ENCODE measurements around the gene POLN.
"Not testable (repeated sequence)": the region's sequence is repeated elsewhere in the genome, so short reads cannot be mapped to it uniquely, and the experiment has no call there.

Gene POLN

DNA sequence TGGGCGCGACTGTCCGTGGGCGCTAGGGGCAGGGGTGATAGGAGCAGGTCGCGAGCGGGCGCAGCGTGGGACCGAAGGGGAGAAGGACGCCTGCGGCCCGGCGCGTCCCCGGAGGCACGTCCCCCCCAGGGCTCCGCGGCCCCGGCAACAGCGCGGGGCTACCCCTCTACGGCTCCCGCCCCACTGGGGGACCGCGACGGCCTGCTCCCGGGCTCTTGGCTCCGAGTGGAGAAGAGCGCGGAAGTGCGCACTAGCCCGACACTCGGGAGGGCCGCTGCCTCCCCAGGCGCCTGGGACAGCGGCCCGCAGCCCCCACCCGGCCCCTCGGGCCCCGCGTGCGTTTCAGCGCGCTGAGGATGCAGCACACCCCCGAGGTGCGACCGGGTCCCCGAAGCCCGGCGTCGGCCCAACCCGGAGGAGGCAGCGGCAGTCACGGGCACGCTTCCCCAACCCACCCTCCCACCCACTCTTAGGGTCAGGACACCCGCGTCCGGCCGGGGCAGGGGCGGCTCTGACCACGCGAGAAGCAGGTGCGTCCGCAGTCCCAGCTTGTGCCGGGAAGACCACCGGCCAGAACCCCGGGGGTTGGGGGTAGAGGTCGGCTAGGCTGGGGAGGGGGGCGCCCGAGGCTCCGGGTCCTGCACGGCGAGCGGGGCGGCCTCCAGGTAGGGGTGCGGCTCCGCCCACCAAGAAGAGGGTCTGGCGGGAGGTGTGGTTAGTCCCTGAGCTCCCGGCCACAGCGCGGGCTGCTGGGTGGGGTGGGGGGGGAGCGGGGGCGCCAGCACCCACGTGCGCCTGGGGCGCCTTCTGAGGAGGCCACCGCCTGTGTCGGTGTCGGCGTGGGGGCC is 201.3 kb downstream of the POLN start:
- no peak overlapping the region for H3K9ac ChIP-seq (ENCODE audit: low read length in 2 of 2)
- H3K36me3 ChIP-seq (ENCODE audit: control insufficient read depth in 2 of 2, insufficient read depth in 2 of 2, low read length in 2 of 2) = no peaks in the 10 kb centered on the region
- H3K9me3 ChIP-seq (ENCODE audit: control insufficient read depth in 2 of 2, low read length in 2 of 2) = no peaks in the 10 kb centered on the region
- H3K4me3 ChIP-seq (ENCODE audit: low read length in 2 of 2) = peak overlapping the region in 1 of 2 donors; percentile 74
- H3K27me3 ChIP-seq (ENCODE audit: control insufficient read depth in 1 of 2, insufficient read depth in 2 of 2, low read length in 2 of 2) = peaks cover 20 to 33% of the 10 kb centered on the region in 2 donors
- peaks cover 9% of the 10 kb centered on the region for H3K4me1 ChIP-seq (ENCODE audit: control insufficient read depth, insufficient read depth, low read length)
- no peak overlapping the region for H3K27ac ChIP-seq (ENCODE audit: low read length)

DNA sequence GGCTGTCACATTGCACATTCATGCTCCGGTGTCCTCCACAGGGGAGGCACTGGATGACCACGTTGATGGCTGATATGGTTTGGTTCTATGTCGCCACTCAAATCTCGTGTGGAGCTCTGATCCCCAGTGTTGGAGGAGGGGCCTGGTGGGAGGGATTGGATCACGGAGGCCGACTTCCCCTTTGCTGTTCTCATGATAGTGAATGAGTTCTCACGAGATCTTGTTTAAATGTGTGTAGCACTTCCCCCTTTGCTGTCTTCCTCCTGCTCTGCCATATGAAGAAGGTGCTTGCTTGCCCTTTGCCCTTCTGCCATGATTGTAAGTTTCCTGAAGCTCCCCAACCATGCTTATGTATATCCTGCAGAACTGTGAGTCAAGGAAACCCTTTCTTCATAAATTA is 205.1 kb downstream of the POLN start:
- Histone ChIP-seq H3K4me1 (ENCODE audit: control insufficient read depth, insufficient read depth, low read length) (peaks cover 9% of the 10 kb centered on the region), H3K9ac (ENCODE audit: low read length in 2 of 2) (no peak overlapping the region), H3K4me3 (ENCODE audit: low read length in 2 of 2) (no peak overlapping the region), H3K27ac (ENCODE audit: low read length) (no peak overlapping the region), H3K36me3 (ENCODE audit: control insufficient read depth in 2 of 2, insufficient read depth in 2 of 2, low read length in 2 of 2) (no peaks in the 10 kb centered on the region), H3K9me3 (ENCODE audit: control insufficient read depth in 2 of 2, low read length in 2 of 2) (no peaks in the 10 kb centered on the region), H3K27me3 (ENCODE audit: control insufficient read depth in 1 of 2, insufficient read depth in 2 of 2, low read length in 2 of 2) (peaks cover 13 to 22% of the 10 kb centered on the region in 2 donors)

DNA sequence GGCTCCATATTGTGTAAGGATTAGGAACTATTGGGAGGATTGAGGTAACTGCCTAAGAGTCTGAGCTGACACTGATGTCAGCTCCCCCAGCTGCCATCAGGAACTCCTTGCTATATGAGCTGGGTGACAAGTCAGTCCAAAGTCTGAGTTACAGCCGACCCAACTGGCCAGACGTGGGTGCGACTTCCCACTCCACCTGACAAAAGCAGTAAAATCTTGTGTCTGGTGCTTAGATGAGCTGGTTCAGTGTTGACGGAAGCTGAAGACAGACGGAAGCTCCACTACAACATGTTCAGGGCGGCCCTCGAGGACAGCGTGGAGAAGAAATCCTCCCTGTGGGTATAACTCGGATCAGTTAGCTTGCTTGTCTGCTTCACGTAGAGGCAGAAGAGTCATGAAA is 205.6 kb downstream of the POLN start:
- Histone ChIP-seq H3K27ac (ENCODE audit: low read length) (no peak overlapping the region), H3K9ac (ENCODE audit: low read length in 2 of 2) (no peak overlapping the region), H3K4me3 (ENCODE audit: low read length in 2 of 2) (no peak overlapping the region), H3K27me3 (ENCODE audit: control insufficient read depth in 1 of 2, insufficient read depth in 2 of 2, low read length in 2 of 2) (peaks cover 8 to 16% of the 10 kb centered on the region in 2 donors), H3K36me3 (ENCODE audit: control insufficient read depth in 2 of 2, insufficient read depth in 2 of 2, low read length in 2 of 2) (no peaks in the 10 kb centered on the region), H3K4me1 (ENCODE audit: control insufficient read depth, insufficient read depth, low read length) (peaks cover 3% of the 10 kb centered on the region), H3K9me3 (ENCODE audit: control insufficient read depth in 2 of 2, low read length in 2 of 2) (no peaks in the 10 kb centered on the region)

DNA sequence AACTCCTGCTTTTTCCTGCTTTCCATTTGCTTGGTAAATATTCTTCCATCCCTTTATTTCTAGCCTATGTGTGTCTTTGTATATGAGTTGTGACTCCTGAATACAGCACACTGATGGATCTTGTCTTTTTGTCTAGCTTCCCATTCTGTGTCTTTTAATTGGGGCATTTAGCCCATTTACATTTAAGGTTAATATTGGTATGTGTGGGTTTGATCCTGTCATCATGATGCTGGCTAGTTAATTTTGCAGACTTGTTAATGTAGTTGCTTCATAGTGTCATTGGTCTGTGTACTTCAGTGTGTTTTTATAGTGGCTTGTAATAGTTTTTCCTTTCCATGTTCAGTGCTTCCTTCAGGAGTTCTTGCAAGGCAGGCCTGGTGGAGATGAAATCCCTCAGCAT is 210.8 kb downstream of the POLN start:
- H3K4me1 ChIP-seq (ENCODE audit: control insufficient read depth, insufficient read depth, low read length); H3K9me3 ChIP-seq (ENCODE audit: control insufficient read depth in 2 of 2, low read length in 2 of 2); H3K27ac ChIP-seq (ENCODE audit: low read length); H3K27me3 ChIP-seq (ENCODE audit: control insufficient read depth in 1 of 2, insufficient read depth in 2 of 2, low read length in 2 of 2); H3K36me3 ChIP-seq (ENCODE audit: control insufficient read depth in 2 of 2, insufficient read depth in 2 of 2, low read length in 2 of 2); H3K4me3 ChIP-seq (ENCODE audit: low read length in 2 of 2); H3K9ac ChIP-seq (ENCODE audit: low read length in 2 of 2): not testable (repeated sequence)

- H3K9me3 ChIP-seq (ENCODE audit: control insufficient read depth in 2 of 2, low read length in 2 of 2); H3K27me3 ChIP-seq (ENCODE audit: control insufficient read depth in 1 of 2, insufficient read depth in 2 of 2, low read length in 2 of 2); H3K4me3 ChIP-seq (ENCODE audit: low read length in 2 of 2); H3K36me3 ChIP-seq (ENCODE audit: control insufficient read depth in 2 of 2, insufficient read depth in 2 of 2, low read length in 2 of 2); H3K9ac ChIP-seq (ENCODE audit: low read length in 2 of 2); H3K27ac ChIP-seq (ENCODE audit: low read length); H3K4me1 ChIP-seq (ENCODE audit: control insufficient read depth, insufficient read depth, low read length): not testable (repeated sequence)
Measured at GRCh38 chr4:2027120-2027519, 214.8 kb downstream of the POLN start.

DNA sequence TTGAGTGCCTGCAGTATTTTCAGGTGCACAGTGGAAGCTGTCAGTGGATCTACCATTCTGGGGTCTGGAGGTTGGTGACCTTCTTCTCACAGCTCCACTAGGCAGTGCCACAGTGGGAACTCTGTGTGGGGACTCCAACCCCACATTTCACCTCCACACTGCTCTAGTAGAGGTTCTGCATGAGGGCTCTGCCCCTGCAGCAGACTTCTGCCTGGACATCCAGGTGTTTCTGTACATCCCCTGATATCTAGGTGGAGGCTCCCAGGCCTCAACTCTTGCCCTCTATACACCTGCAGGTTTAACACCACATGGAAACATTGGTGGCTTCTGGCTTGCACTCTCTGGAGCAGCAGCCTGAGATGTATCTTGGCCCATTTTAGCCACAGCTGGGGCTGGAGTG is 216.1 kb downstream of the POLN start:
- H3K27me3 ChIP-seq (ENCODE audit: control insufficient read depth in 1 of 2, insufficient read depth in 2 of 2, low read length in 2 of 2) = peaks cover 12 to 13% of the 10 kb centered on the region in 2 donors
- no peaks in the 10 kb centered on the region for H3K9me3 ChIP-seq (ENCODE audit: control insufficient read depth in 2 of 2, low read length in 2 of 2)
- H3K36me3 ChIP-seq (ENCODE audit: control insufficient read depth in 2 of 2, insufficient read depth in 2 of 2, low read length in 2 of 2) = no peaks in the 10 kb centered on the region
- H3K9ac ChIP-seq (ENCODE audit: low read length in 2 of 2) = no peak overlapping the region
- no peak overlapping the region for H3K27ac ChIP-seq (ENCODE audit: low read length)
- H3K4me1 ChIP-seq (ENCODE audit: control insufficient read depth, insufficient read depth, low read length) = no peaks in the 10 kb centered on the region
- no peak overlapping the region for H3K4me3 ChIP-seq (ENCODE audit: low read length in 2 of 2)

DNA sequence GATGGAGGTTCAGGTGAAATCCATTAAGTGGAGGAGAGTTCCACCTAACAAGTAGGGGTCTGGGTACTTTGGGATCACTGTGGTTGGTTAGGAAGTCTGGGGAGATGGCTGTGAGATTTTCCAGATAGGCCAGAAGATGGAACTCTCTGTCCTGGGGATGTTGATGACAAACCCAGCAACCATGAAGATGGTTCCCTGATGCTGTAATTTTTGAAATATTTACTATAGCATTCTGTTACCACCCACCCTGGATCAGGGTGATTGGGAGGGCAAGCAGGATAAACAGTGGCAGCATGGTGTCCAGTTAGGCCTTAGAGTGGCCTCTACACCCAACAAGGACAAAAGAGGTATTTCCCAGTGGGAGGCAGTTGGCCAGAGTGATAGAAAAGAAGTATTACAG is 217.2 kb downstream of the POLN start:
- no peaks in the 10 kb centered on the region for H3K36me3 ChIP-seq (ENCODE audit: control insufficient read depth in 2 of 2, insufficient read depth in 2 of 2, low read length in 2 of 2)
- H3K27ac ChIP-seq (ENCODE audit: low read length) = no peak overlapping the region
- peaks cover 12 to 13% of the 10 kb centered on the region in 2 donors for H3K27me3 ChIP-seq (ENCODE audit: control insufficient read depth in 1 of 2, insufficient read depth in 2 of 2, low read length in 2 of 2)
- H3K9ac ChIP-seq (ENCODE audit: low read length in 2 of 2) = no peak overlapping the region
- H3K9me3 ChIP-seq (ENCODE audit: control insufficient read depth in 2 of 2, low read length in 2 of 2) = no peaks in the 10 kb centered on the region
- no peaks in the 10 kb centered on the region for H3K4me1 ChIP-seq (ENCODE audit: control insufficient read depth, insufficient read depth, low read length)
- no peak overlapping the region for H3K4me3 ChIP-seq (ENCODE audit: low read length in 2 of 2)
